Stimulated activated CD8-positive, alpha-beta memory T cell treated with anti-CD3 and anti-CD28 coated beads, Interleukin-4, amount 100 ng/mL, for 4 hours (primary cell): ENCODE results near the gene ADCY5.
"Not testable (repeated sequence)": the region's sequence is repeated elsewhere in the genome, so short reads cannot be mapped to it uniquely, and the experiment has no call there.

ENCODE experiments used
- DNase-seq, 2 donors: peaks; one replicate each; pipeline ENCODE4 v3.0.0-alpha.2; 2020; ENCODE audit warnings: low read depth in 2 of 2, low spot score in 1 of 2

ADCY5 gene

GRCh38 chr3:123277106-123277505 lies 171.8 kb downstream of the ADCY5 start:
- no peak for DNase-seq

GRCh38 chr3:123276346-123277006 lies 172.4 kb downstream of the ADCY5 start:
- no peak for DNase-seq

- no peak for DNase-seq
These were observed 173.2 kb downstream of the ADCY5 start for GRCh38 chr3:123275691-123276090.

- DNase-seq: no peak
These were observed 176.3 kb downstream of the ADCY5 start for GRCh38 chr3:123272547-123272946.

- no peak for DNase-seq
These were observed 177.3 kb downstream of the ADCY5 start for GRCh38 chr3:123271466-123272159.

GRCh38 chr3:123270818-123271217 lies 178.1 kb downstream of the ADCY5 start:
- no peak for DNase-seq

- DNase-seq: no peak
These were observed 181.1 kb downstream of the ADCY5 start for GRCh38 chr3:123267821-123268220.

- no peak for DNase-seq
These were observed 184.9 kb downstream of the ADCY5 start for GRCh38 chr3:123263941-123264340.

GRCh38 chr3:123262868-123263267 lies 186.0 kb downstream of the ADCY5 start:
- DNase-seq: no peak

- no peak for DNase-seq
These were observed 186.7 kb downstream of the ADCY5 start for GRCh38 chr3:123262226-123262625.

GRCh38 chr3:123261666-123262065 lies 187.2 kb downstream of the ADCY5 start:
- DNase-seq: no peak

- DNase-seq: no peak
These were observed 190.0 kb downstream of the ADCY5 start for GRCh38 chr3:123258811-123259420.

GRCh38 chr3:123258359-123258758 lies 190.5 kb downstream of the ADCY5 start:
- no peak for DNase-seq

- no peak for DNase-seq
These were observed 192.6 kb downstream of the ADCY5 start for GRCh38 chr3:123256256-123256655.

- DNase-seq: no peak
These were observed 202.0 kb downstream of the ADCY5 start for GRCh38 chr3:123246866-123247265.

GRCh38 chr3:123244128-123244527 lies 204.8 kb downstream of the ADCY5 start:
- DNase-seq: no peak

GRCh38 chr3:123239756-123240155 lies 209.1 kb downstream of the ADCY5 start:
- DNase-seq: no peak

- not testable (repeated sequence) for DNase-seq
These were observed 209.7 kb downstream of the ADCY5 start for GRCh38 chr3:123239186-123239585.

- DNase-seq: no peak
These were observed 212.0 kb downstream of the ADCY5 start for GRCh38 chr3:123236902-123237301.
